Forelimb muscle (tissue), 1 donor: ENCODE results near the gene LRRC4C. TPM values are rescaled to one million over a fixed set of nuclear protein-coding genes. Genes with fewer than 3 reads are reported as not detected.
"Not testable (repeated sequence)": the region's sequence is repeated elsewhere in the genome, so short reads cannot be mapped to it uniquely, and the experiment has no call there.

Experiments used
- DNase-seq: peaks from one replicate; pipeline ENCODE4 v3.0.0-alpha.2; 2013; ENCODE audit warnings: low read depth
- polyA plus RNA-seq: library from polyadenylated mRNA; unstranded; fragments of 120-200 nt; gene quantifications from one replicate; pipeline ENCODE4 v1.2.1, GENCODE V29; 2013; ENCODE audit not compliant: insufficient read length

The LRRC4C gene
- polyA plus RNA-seq, 1 donor: 1.6 TPM

GRCh38 chr11:40240284-40240683 is 1219.2 kb downstream of the LRRC4C start:
- DNase-seq: no peak

GRCh38 chr11:40236526-40236925 is 1222.9 kb downstream of the LRRC4C start:
- no peak for DNase-seq

GRCh38 chr11:40235841-40236240 is 1223.6 kb downstream of the LRRC4C start:
- DNase-seq: no peak

- DNase-seq: no peak
Measured at GRCh38 chr11:40230821-40231220, 1228.6 kb downstream of the LRRC4C start.

- DNase-seq: no peak
Measured at GRCh38 chr11:40228662-40229061, 1230.8 kb downstream of the LRRC4C start.

GRCh38 chr11:40227730-40228129 is 1231.7 kb downstream of the LRRC4C start:
- no peak for DNase-seq

- no peak for DNase-seq
Measured at GRCh38 chr11:40226654-40227053, 1232.8 kb downstream of the LRRC4C start.

- DNase-seq: no peak
Measured at GRCh38 chr11:40223596-40224330, 1235.7 kb downstream of the LRRC4C start.

- no peak for DNase-seq
Measured at GRCh38 chr11:40219401-40219800, 1240.1 kb downstream of the LRRC4C start.

GRCh38 chr11:40215556-40215955 is 1243.9 kb downstream of the LRRC4C start:
- no peak for DNase-seq

- DNase-seq: no peak
Measured at GRCh38 chr11:40207416-40207815, 1252.0 kb downstream of the LRRC4C start.

- no peak for DNase-seq
Measured at GRCh38 chr11:40204228-40204627, 1255.2 kb downstream of the LRRC4C start.

- no peak for DNase-seq
Measured at GRCh38 chr11:40203606-40204005, 1255.8 kb downstream of the LRRC4C start.

GRCh38 chr11:40202589-40203270 is 1256.7 kb downstream of the LRRC4C start:
- no peak for DNase-seq

GRCh38 chr11:40192590-40192989 is 1266.9 kb downstream of the LRRC4C start:
- not testable (repeated sequence) for DNase-seq

GRCh38 chr11:40190294-40190693 is 1269.2 kb downstream of the LRRC4C start:
- DNase-seq: no peak

GRCh38 chr11:40188848-40189247 is 1270.6 kb downstream of the LRRC4C start:
- no peak for DNase-seq

- DNase-seq: no peak
Measured at GRCh38 chr11:40187295-40187694, 1272.2 kb downstream of the LRRC4C start.

GRCh38 chr11:40186437-40187263 is 1272.8 kb downstream of the LRRC4C start:
- DNase-seq: no peak

- DNase-seq: no peak
Measured at GRCh38 chr11:40185793-40186192, 1273.7 kb downstream of the LRRC4C start.

- no peak for DNase-seq
Measured at GRCh38 chr11:40183073-40184064, 1276.1 kb downstream of the LRRC4C start.
